ENCODE results near the gene PDCD1.

PDCD1 gene

DNA sequence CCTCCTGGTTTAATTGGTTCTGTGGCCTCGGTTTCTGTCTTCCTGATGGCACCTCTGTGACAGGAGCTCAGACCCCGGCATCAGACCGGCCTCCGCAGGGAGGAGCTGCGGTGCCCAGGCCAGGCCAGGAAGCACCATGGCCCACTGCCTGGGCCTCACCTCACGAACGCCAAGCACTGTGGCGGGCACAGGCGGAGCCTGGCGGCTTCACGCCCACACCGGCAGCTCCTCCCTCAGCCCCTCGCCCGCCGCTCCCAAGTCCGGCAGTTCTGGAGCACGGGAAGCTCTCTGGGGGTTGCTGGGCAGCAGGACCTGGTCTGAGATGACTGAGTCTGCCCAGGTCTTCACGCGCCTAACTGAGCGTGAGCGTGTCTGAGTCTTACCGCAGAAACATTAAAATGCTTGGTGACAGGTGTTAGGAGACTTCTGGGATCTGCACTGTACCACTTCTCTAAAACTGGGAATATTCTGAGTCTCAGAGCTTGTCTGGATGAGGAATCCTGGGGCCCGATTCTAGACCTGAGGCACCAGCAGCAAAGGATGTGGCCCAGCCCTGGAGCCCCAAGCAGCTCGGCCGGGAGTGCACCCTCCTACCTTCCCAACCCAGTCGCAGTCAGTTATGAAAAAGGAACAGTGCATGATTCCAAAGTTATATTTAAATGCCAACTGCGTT, 32.8 kb upstream of the PDCD1 start:
- Histone ChIP-seq H4K91ac (ENCODE audit: low read length) (no peak overlapping the region), H3K9ac (ENCODE audit: low read length) (no peak overlapping the region), H3K27ac (ENCODE audit: low read length, poor library complexity, severe bottlenecking) (no peak overlapping the region), H3K14ac (ENCODE audit: low read length in 2 of 2) (no peak overlapping the region), H2BK12ac (ENCODE audit: low read length in 2 of 2) (no peak overlapping the region), H3K36me3 (ENCODE audit: control insufficient read depth in 1 of 2, insufficient read depth in 2 of 2, low read depth in 1 of 2, low read length in 2 of 2) (peaks cover 0 to 12% of the 10 kb centered on the region in 2 experiments), H3K27me3 (ENCODE audit: control insufficient read depth in 1 of 2, insufficient read depth in 1 of 2, low read length in 2 of 2) (no peaks in the 10 kb centered on the region), H2AFZ (ENCODE audit: low read depth, low read length) (no peak overlapping the region), H3K4me1 (ENCODE audit: control insufficient read depth, insufficient read depth, low read depth, low read length) (peaks cover 2% of the 10 kb centered on the region), H3K4me2 (ENCODE audit: low read length, poor library complexity, severe bottlenecking) (no peak overlapping the region), H3K9me3 (ENCODE audit: control insufficient read depth, low read length) (no peaks in the 10 kb centered on the region), H3K4me3 (ENCODE audit: insufficient read depth in 1 of 2, low read depth in 1 of 2, low read length in 2 of 2) (no peak overlapping the region), H2BK15ac (ENCODE audit: low read depth, poor library complexity, severe bottlenecking) (no peak overlapping the region), H2AK5ac (ENCODE audit: low read length, severe bottlenecking) (no peak overlapping the region), H2BK5ac (ENCODE audit: low read depth, low read length, poor library complexity, severe bottlenecking) (no peak overlapping the region), H4K8ac (ENCODE audit: low read length) (no peak overlapping the region), H3K18ac (ENCODE audit: low read depth in 1 of 2, low read length in 2 of 2) (no peak overlapping the region), H3K79me1 (replicated peaks; ENCODE audit: low read length, poor library complexity, severe bottlenecking) (no peaks in the 10 kb centered on the region), H2BK120ac (ENCODE audit: low read depth, low read length) (no peak overlapping the region), H3K4ac (ENCODE audit: low read depth in 1 of 2, low read length in 2 of 2) (no peak overlapping the region), H3K23ac (ENCODE audit: low read length in 2 of 2) (no peak overlapping the region)
- DNase-seq = no peak
- 93% methylated on average over 27 of the region's 27 CpGs for WGBS

DNA sequence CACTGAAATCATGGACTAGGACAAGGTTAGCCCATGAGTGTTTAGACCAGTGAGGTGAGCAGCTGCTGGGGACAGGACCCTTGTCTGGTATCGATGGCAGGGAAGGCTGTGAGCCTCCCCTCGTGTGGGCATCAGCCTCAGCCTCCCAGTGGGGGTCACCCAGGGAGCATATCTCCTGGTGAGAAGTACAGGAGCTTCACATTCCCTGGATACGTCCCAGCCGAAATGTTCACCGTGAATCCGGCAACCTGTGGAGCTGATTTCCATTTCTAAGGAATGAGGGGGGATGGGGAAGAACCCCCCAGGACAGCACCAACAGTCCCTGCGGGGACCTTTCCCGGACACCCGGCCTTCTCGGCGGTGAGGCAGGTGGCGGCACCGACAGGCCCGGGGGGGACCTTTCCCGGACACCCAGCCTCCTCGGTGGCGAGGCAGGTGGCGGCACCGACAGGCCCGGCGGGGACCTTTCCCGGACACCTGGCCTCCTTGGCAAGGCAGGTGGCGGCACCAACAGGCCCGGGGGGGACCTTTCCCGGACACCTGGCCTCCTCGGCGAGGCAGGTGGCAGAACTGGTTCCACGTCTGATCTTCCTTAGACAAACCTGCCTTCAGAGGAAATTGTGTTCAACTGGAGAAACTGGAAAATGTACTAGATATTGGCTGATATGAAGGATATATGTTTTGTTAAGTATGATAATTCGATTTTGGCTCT, 32.0 kb upstream of the PDCD1 start:
- WGBS = 94% methylated on average over 29 of the region's 29 CpGs
- H3K23ac ChIP-seq (ENCODE audit: low read length in 2 of 2) = no peak overlapping the region

DNA sequence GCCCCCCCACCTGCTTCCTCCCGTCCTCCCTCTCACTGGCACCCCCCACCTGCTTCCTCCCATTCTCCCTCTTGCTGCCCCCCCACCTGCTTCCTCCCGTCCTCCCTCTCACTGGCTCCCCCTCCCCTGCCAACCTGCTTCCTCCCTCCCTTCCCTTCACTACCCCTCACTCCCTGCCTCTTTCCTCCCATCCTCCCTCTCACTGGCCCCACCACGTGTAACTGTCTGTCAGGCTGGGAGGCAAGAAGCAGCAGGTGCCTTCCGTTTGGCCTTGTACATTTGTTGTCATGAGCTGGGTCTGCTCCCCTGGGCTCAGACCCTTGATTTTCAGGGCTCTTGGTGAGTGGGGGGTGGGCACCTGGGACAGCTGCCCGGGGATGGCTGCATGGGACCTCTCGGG, 29.9 kb upstream of the PDCD1 start:
- Histone ChIP-seq H3K36me3 (ENCODE audit: control insufficient read depth in 1 of 2, insufficient read depth in 2 of 2, low read depth in 1 of 2, low read length in 2 of 2) (peaks cover 0 to 16% of the 10 kb centered on the region in 2 experiments), H2BK120ac (ENCODE audit: low read depth, low read length) (no peak overlapping the region), H2AFZ (ENCODE audit: low read depth, low read length) (no peak overlapping the region), H3K18ac (ENCODE audit: low read depth in 1 of 2, low read length in 2 of 2) (no peak overlapping the region), H4K91ac (ENCODE audit: low read length) (no peak overlapping the region), H2BK5ac (ENCODE audit: low read depth, low read length, poor library complexity, severe bottlenecking) (no peak overlapping the region), H3K4me3 (ENCODE audit: insufficient read depth in 1 of 2, low read depth in 1 of 2, low read length in 2 of 2) (no peak overlapping the region), H3K27ac (ENCODE audit: low read length, poor library complexity, severe bottlenecking) (no peak overlapping the region), H3K27me3 (ENCODE audit: control insufficient read depth in 1 of 2, insufficient read depth in 1 of 2, low read length in 2 of 2) (no peaks in the 10 kb centered on the region), H2BK15ac (ENCODE audit: low read depth, poor library complexity, severe bottlenecking) (no peak overlapping the region), H3K4me1 (ENCODE audit: control insufficient read depth, insufficient read depth, low read depth, low read length) (peaks cover 2% of the 10 kb centered on the region), H2BK12ac (ENCODE audit: low read length in 2 of 2) (no peak overlapping the region), H3K9ac (ENCODE audit: low read length) (no peak overlapping the region), H3K4ac (ENCODE audit: low read depth in 1 of 2, low read length in 2 of 2) (no peak overlapping the region), H4K8ac (ENCODE audit: low read length) (no peak overlapping the region), H3K4me2 (ENCODE audit: low read length, poor library complexity, severe bottlenecking) (no peak overlapping the region), H3K14ac (ENCODE audit: low read length in 2 of 2) (no peak overlapping the region), H3K79me1 (replicated peaks; ENCODE audit: low read length, poor library complexity, severe bottlenecking) (no peaks in the 10 kb centered on the region), H3K9me3 (ENCODE audit: control insufficient read depth, low read length) (no peaks in the 10 kb centered on the region), H2AK5ac (ENCODE audit: low read length, severe bottlenecking) (no peak overlapping the region), H3K23ac (ENCODE audit: low read length in 2 of 2) (no peak overlapping the region)
- 68% methylated on average over 4 of the region's 6 CpGs for WGBS
- no peak for DNase-seq

More for the DNA sequence above, 32.0 kb upstream of the PDCD1 start:
- Histone ChIP-seq H3K4ac (ENCODE audit: low read depth in 1 of 2, low read length in 2 of 2) (no peak overlapping the region), H3K4me1 (ENCODE audit: control insufficient read depth, insufficient read depth, low read depth, low read length) (peaks cover 2% of the 10 kb centered on the region), H3K9me3 (ENCODE audit: control insufficient read depth, low read length) (no peaks in the 10 kb centered on the region), H4K8ac (ENCODE audit: low read length) (no peak overlapping the region), H4K91ac (ENCODE audit: low read length) (no peak overlapping the region), H2AK5ac (ENCODE audit: low read length, severe bottlenecking) (no peak overlapping the region), H2BK5ac (ENCODE audit: low read depth, low read length, poor library complexity, severe bottlenecking) (no peak overlapping the region), H2AFZ (ENCODE audit: low read depth, low read length) (no peak overlapping the region), H3K27me3 (ENCODE audit: control insufficient read depth in 1 of 2, insufficient read depth in 1 of 2, low read length in 2 of 2) (no peaks in the 10 kb centered on the region), H3K4me2 (ENCODE audit: low read length, poor library complexity, severe bottlenecking) (no peak overlapping the region), H3K4me3 (ENCODE audit: insufficient read depth in 1 of 2, low read depth in 1 of 2, low read length in 2 of 2) (no peak overlapping the region), H3K18ac (ENCODE audit: low read depth in 1 of 2, low read length in 2 of 2) (no peak overlapping the region), H2BK12ac (ENCODE audit: low read length in 2 of 2) (no peak overlapping the region), H2BK15ac (ENCODE audit: low read depth, poor library complexity, severe bottlenecking) (no peak overlapping the region), H3K14ac (ENCODE audit: low read length in 2 of 2) (no peak overlapping the region), H3K27ac (ENCODE audit: low read length, poor library complexity, severe bottlenecking) (no peak overlapping the region), H2BK120ac (ENCODE audit: low read depth, low read length) (no peak overlapping the region), H3K79me1 (replicated peaks; ENCODE audit: low read length, poor library complexity, severe bottlenecking) (no peaks in the 10 kb centered on the region), H3K36me3 (ENCODE audit: control insufficient read depth in 1 of 2, insufficient read depth in 2 of 2, low read depth in 1 of 2, low read length in 2 of 2) (peaks cover 0 to 12% of the 10 kb centered on the region in 2 experiments), H3K9ac (ENCODE audit: low read length) (no peak overlapping the region)
- DNase-seq = no peak

DNA sequence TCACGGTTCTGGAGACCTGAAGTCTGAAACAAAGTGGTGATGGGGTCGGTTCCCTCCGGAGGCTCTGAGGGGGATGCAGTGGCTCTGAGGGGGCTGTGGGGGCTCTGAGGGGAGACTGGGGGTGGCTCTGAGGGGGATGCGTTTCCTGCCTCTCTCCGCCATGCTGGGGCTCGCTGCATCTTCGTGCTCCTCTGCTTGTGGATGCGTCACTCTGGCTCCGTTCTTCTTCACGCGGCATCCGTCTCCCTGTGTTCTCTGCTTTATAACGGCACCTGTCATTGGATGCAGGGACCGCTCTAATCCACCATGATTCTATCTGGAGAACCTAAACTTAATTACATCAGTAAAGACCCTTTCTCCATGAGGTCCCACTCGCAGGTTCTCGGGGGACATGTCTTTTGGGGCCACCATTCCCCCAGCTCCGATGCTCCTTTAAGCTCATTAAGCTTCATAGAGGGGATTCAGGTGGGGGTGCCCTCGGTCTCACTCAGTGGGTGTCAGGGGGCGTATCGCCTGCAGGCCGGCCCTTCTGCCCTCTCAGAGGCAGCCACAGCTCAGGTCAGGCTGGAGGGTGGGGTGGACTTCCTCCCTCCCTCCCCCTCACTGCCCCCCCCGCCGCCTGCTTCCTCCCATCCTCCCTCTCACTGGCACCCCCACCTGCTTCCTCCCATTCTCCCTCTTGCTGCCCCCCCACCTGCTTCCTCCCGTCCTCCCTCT, 29.3 kb upstream of the PDCD1 start:
- H4K8ac ChIP-seq (ENCODE audit: low read length) = no peak overlapping the region
- no peak overlapping the region for H2BK15ac ChIP-seq (ENCODE audit: low read depth, poor library complexity, severe bottlenecking)
- H3K36me3 ChIP-seq (ENCODE audit: control insufficient read depth in 1 of 2, insufficient read depth in 2 of 2, low read depth in 1 of 2, low read length in 2 of 2) = peaks cover 0 to 16% of the 10 kb centered on the region in 2 experiments
- H3K9me3 ChIP-seq (ENCODE audit: control insufficient read depth, low read length) = no peaks in the 10 kb centered on the region
- H3K9ac ChIP-seq (ENCODE audit: low read length) = no peak overlapping the region
- no peak overlapping the region for H3K4me3 ChIP-seq (ENCODE audit: insufficient read depth in 1 of 2, low read depth in 1 of 2, low read length in 2 of 2)
- H2BK120ac ChIP-seq (ENCODE audit: low read depth, low read length) = no peak overlapping the region
- no peak overlapping the region for H4K91ac ChIP-seq (ENCODE audit: low read length)
- no peak overlapping the region for H2AK5ac ChIP-seq (ENCODE audit: low read length, severe bottlenecking)
- no peak overlapping the region for H2BK12ac ChIP-seq (ENCODE audit: low read length in 2 of 2)
- no peak overlapping the region for H3K18ac ChIP-seq (ENCODE audit: low read depth in 1 of 2, low read length in 2 of 2)
- no peak for DNase-seq
- no peak overlapping the region for H3K14ac ChIP-seq (ENCODE audit: low read length in 2 of 2)
- no peak overlapping the region for H3K23ac ChIP-seq (ENCODE audit: low read length in 2 of 2)
- H3K4me1 ChIP-seq (ENCODE audit: control insufficient read depth, insufficient read depth, low read depth, low read length) = peaks cover 2% of the 10 kb centered on the region
- H3K4ac ChIP-seq (ENCODE audit: low read depth in 1 of 2, low read length in 2 of 2) = no peak overlapping the region
- H2BK5ac ChIP-seq (ENCODE audit: low read depth, low read length, poor library complexity, severe bottlenecking) = no peak overlapping the region
- no peak overlapping the region for H3K27ac ChIP-seq (ENCODE audit: low read length, poor library complexity, severe bottlenecking)
- H2AFZ ChIP-seq (ENCODE audit: low read depth, low read length) = no peak overlapping the region
- H3K79me1 ChIP-seq (replicated peaks; ENCODE audit: low read length, poor library complexity, severe bottlenecking) = no peaks in the 10 kb centered on the region
- 93% methylated on average over 13 of the region's 24 CpGs for WGBS
- no peak overlapping the region for H3K4me2 ChIP-seq (ENCODE audit: low read length, poor library complexity, severe bottlenecking)
- no peaks in the 10 kb centered on the region for H3K27me3 ChIP-seq (ENCODE audit: control insufficient read depth in 1 of 2, insufficient read depth in 1 of 2, low read length in 2 of 2)

All from mesenchymal stem cell (in vitro differentiated cells and primary cell).